Smooth muscle cell (in vitro differentiated cells): ENCODE data around the gene FBXL19. TPM values are rescaled to one million over a fixed set of nuclear protein-coding genes. Genes with fewer than 3 reads are reported as not detected.

Source experiments
- DNase-seq: peaks from one replicate; lab custom pipeline; 2025; ENCODE audit not compliant: unreplicated experiment; lab: John Stamatoyannopoulos, UW
- H2AFZ ChIP-seq: fragments of 200-600 bp; sonication (generic); 2 replicates; pipeline ENCODE4 v1.6.0; 2016; ENCODE audit warnings: antibody characterized with exemption, low read depth, mild to moderate bottlenecking
- H3F3A ChIP-seq: fragments of 200-600 bp; sonication (generic); 2 replicates; pipeline ENCODE4 v1.6.0; 2017; ENCODE audit warnings: antibody characterized with exemption, low read depth
- H3K27ac ChIP-seq: fragments of 200-600 bp; sonication (generic); 2 replicates; pipeline ENCODE4 v1.5.1; 2016; ENCODE audit warnings: low read depth, mild to moderate bottlenecking
- H3K27me3 ChIP-seq: fragments of 200-600 bp; sonication (generic); 2 replicates; pipeline ENCODE4 v1.6.1; 2016; ENCODE audit warnings: low read depth, mild to moderate bottlenecking
- H3K36me3 ChIP-seq: fragments of 200-600 bp; sonication (generic); 2 replicates; pipeline ENCODE4 v1.5.1; 2016; ENCODE audit warnings: low read depth
- H3K4me1 ChIP-seq: fragments of 200-600 bp; sonication (generic); 2 replicates; pipeline ENCODE4 v1.5.1; 2016; ENCODE audit warnings: low read depth
- H3K4me2 ChIP-seq: fragments of 200-600 bp; sonication (generic); 2 replicates; pipeline ENCODE4 v1.6.0; 2016; ENCODE audit warnings: mild to moderate bottlenecking
- H3K4me3 ChIP-seq: fragments of 200-600 bp; sonication (generic); 2 replicates; pipeline ENCODE4 v1.5.1; 2016; ENCODE audit warnings: mild to moderate bottlenecking
- H3K79me2 ChIP-seq: fragments of 200-600 bp; sonication (generic); 2 replicates; pipeline ENCODE4 v1.6.0; 2016; ENCODE audit warnings: low read depth, mild to moderate bottlenecking
- H3K9ac ChIP-seq: fragments of 200-600 bp; sonication (generic); 2 replicates; pipeline ENCODE4 v1.6.0; 2016; ENCODE audit warnings: low read depth
- H3K9me3 ChIP-seq: fragments of 200-600 bp; sonication (generic); replicated peaks from 2 replicates; pipeline ENCODE4 v1.5.1; 2016; ENCODE audit warnings: low read depth
- H4K20me1 ChIP-seq: fragments of 200-600 bp; sonication (generic); 2 replicates; pipeline ENCODE4 v1.6.0; 2016; ENCODE audit warnings: low read depth
- CTCF ChIP-seq: fragments of 200-600 bp; sonication (generic); IDR thresholded peaks from 2 replicates; pipeline ENCODE4 v1.5.1; 2017; ENCODE audit warnings: borderline replicate concordance, mild to moderate bottlenecking, antibody characterized with exemption; ENCODE audit not compliant: insufficient read depth, poor library complexity, severe bottlenecking
- WGBS: methylation state at CpG from one replicate; pipeline ENCODE4 v1.1.7; 2016; ENCODE audit warnings: low lambda C conversion rate; 5-methylcytosine and 5-hydroxymethylcytosine counted together
- polyA plus RNA-seq: library from polyadenylated mRNA; unstranded; fragments of >200 nt; fragmentation: Nextera tagmentation; extraction: Ambion mirVana; gene quantifications from 2 replicates; pipeline ENCODE4 v1.2.1, GENCODE V29; 2016
- total RNA-seq: library from RNA; depleted of rRNA; stranded (reverse); fragments of >200 nt; gene quantifications from 2 replicates; pipeline ENCODE4 v1.2.3, GENCODE V29; 2014

FBXL19 gene
- total and polyA plus RNA-seq, 2 experiments from 2014 or later, result 1.3 to 4.5 TPM

- Histone ChIP-seq H3K9ac (peak within 1 kb of the TSS; percentile 91), H4K20me1 (peaks cover 22% of the 10 kb centered on the region), H3K4me1 (peaks cover 9% of the 10 kb centered on the region), H3K4me3 (peak within 1 kb of the TSS; percentile 97), H3K9me3 (no peaks in the 10 kb centered on the region), H3K4me2 (peak within 1 kb of the TSS; percentile 92), H3F3A (peaks cover 3% of the 10 kb centered on the region), H2AFZ (peak within 1 kb of the TSS; percentile 22), H3K27me3 (no peaks in the 10 kb centered on the region), H3K27ac (peak within 1 kb of the TSS; percentile 99), H3K36me3 (no peaks in the 10 kb centered on the region), H3K79me2 (no peaks in the 10 kb centered on the region)
- TF ChIP-seq CTCF, result no peak
- 2% methylated on average over 59 of the region's 70 CpGs for WGBS
- DNase-seq, result peak; percentile 63
Observed at GRCh38 chr16:30948667-30949649, 25.6 kb downstream of the FBXL19 start, which contains the start of gene ORAI3. Gene ORAI3, plus strand, starts transcription at chr16:30949068. Its CDS starts 222 bp downstream, at chr16:30949290.

GRCh38 chr16:30949650-30950515, 26.5 kb downstream of the FBXL19 start:
- Histone ChIP-seq H3K4me1 (peaks cover 9% of the 10 kb centered on the region), H3K27me3 (no peaks in the 10 kb centered on the region), H3K36me3 (no peaks in the 10 kb centered on the region), H3K4me3 (peak overlapping the region; percentile 97), H3K79me2 (no peaks in the 10 kb centered on the region), H3K9me3 (no peaks in the 10 kb centered on the region), H2AFZ (no peak overlapping the region), H3K4me2 (peak overlapping the region; percentile 92), H3K27ac (peak overlapping the region; percentile 99), H4K20me1 (peaks cover 25% of the 10 kb centered on the region), H3F3A (peaks cover 3% of the 10 kb centered on the region), H3K9ac (peak overlapping the region; percentile 82)
- 6% methylated on average over 21 of the region's 21 CpGs for WGBS
- no peak for TF ChIP-seq CTCF
- DNase-seq, result no peak

GRCh38 chr16:30950516-30951065, 27.2 kb downstream of the FBXL19 start:
- H3K9me3 ChIP-seq, result no peaks in the 10 kb centered on the region
- WGBS, result 90% methylated on average over 8 of the region's 8 CpGs
- H2AFZ ChIP-seq, result no peak overlapping the region
- peak overlapping the region; percentile 92 for H3K4me2 ChIP-seq
- no peak for TF ChIP-seq CTCF
- H3K4me3 ChIP-seq, result peak overlapping the region; percentile 97
- H3K9ac ChIP-seq, result no peak overlapping the region
- no peaks in the 10 kb centered on the region for H3K36me3 ChIP-seq
- H3K79me2 ChIP-seq, result no peaks in the 10 kb centered on the region
- peaks cover 25% of the 10 kb centered on the region for H4K20me1 ChIP-seq
- peaks cover 3% of the 10 kb centered on the region for H3F3A ChIP-seq
- DNase-seq, result no peak
- H3K4me1 ChIP-seq, result peaks cover 9% of the 10 kb centered on the region
- no peaks in the 10 kb centered on the region for H3K27me3 ChIP-seq
- H3K27ac ChIP-seq, result no peak overlapping the region
